CD4-positive, alpha-beta T cell treated with Interleukin-1 beta for 1 hour (primary cell): Measurements from ENCODE around the gene HMX2.

ENCODE experiments used
- DNase-seq, 2 donors: peaks; one replicate each; pipeline ENCODE4 v3.0.0-alpha.2; 2020 to 2022

HMX2 gene, protein sequence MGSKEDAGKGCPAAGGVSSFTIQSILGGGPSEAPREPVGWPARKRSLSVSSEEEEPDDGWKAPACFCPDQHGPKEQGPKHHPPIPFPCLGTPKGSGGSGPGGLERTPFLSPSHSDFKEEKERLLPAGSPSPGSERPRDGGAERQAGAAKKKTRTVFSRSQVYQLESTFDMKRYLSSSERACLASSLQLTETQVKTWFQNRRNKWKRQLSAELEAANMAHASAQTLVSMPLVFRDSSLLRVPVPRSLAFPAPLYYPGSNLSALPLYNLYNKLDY

GRCh38 chr10:123147635-123148413, at the start of gene HMX2:
Gene HMX2 (plus strand): TSS chr10:123148136. CDS start chr10:123148379, 243 bp downstream.
- no peak for DNase-seq

- no peak for DNase-seq
Observed at GRCh38 chr10:123100030-123100762, 47.7 kb upstream of the HMX2 start.

DNA sequence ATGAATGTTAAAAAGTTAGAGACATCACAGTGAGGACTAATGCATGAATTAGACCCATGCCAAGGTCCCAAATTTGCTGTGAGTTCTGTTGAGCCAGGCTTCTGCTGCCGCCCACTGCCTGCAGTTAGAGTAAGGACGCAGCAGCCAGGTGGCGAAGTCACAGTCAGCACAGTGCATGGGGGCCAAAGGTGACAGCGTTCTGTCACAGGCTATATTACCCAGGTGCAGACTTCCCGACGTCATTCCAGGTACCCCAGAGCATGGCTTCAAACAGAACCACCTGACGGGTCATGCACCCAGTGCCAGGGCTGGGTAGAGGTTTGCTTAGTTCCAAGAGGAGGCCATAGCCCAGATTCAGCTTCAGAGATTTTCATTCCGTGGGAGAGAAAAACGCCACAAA, 46.1 kb upstream of the HMX2 start:
- no peak for DNase-seq

- DNase-seq: no peak
Observed at GRCh38 chr10:123102673-123103072, 45.3 kb upstream of the HMX2 start.

DNA sequence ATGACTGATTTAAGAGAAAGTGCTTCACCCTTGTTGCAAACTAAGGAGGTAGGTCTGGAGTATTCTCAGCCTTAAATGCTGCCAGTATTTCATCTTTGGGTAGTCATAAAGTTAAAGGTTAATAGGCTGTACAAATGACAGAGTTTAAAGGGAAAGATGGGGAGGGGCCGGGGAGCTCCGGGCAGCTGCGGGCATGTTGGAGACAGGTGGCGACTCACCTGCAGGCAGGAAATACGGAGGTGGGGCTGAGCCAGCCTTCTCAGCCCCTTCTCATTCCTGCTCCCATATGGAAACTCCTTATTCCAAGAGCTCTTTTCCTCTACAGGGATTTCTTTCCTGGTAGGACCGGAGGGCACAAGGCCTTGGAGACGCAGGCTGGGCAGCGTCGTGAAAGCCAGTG, 44.0 kb upstream of the HMX2 start:
- DNase-seq: no peak

- DNase-seq: no peak
Observed at GRCh38 chr10:123109466-123109865, 38.5 kb upstream of the HMX2 start.

DNA sequence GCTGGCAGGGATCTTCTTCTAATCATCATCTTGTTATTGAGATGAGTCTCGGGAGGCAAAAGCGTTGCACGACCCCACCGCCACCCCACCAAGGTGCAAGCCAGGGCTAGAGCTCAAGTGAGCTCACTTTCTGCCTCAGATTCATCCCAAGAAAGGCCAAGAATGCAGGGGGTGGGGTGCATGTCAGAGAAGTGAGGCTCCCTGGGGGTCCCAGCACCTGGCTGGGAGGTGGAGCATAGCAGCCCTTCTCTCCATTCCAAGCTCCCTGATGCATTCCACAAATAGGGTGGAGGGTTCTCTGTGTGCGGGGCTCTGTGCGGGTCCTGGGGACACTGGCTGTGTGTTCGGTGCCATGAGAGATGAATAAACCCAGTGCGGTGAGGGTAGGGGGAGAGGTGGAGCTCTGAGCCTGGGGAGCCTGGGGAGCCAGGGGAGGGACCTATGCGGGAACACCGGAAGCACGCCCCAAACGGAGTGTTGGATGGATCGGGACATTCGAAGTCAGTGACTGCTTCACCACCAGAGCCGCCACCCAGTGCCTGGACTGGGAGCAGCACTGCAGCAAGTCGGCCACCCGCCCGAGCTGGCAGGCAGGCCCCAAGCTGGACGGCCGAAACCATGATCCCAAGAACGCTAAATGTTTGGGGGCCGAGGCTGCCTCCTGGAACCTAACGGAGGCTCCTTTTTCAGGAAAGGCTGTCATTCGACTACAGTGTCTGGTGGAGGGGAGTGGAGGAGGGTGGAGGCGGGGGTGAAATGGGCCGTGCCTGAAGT, 30.1 kb upstream of the HMX2 start:
- DNase-seq: no peak

DNA sequence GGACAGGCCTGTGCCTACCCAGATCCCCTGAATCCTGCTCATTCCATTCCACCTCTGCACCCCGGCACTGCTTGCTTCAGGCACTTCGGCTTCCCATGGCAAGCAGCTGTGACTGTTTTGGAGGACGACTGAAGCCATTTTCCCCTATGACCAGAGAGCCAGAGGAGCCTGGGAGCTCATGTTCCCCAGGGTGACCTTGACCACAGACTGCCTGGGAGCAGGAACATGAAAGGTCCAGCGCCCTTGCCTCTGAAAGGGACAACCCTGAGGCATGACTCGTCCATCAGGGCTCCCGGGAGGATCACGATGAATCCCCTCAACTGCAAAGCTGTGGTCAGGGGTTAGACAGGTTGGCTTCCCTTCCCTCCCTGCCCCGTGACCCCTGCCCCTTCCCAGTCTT, 28.9 kb upstream of the HMX2 start:
- no peak for DNase-seq

GRCh38 chr10:123126246-123126645, 21.7 kb upstream of the HMX2 start:
- DNase-seq: no peak

GRCh38 chr10:123129618-123130271, 18.2 kb upstream of the HMX2 start:
- no peak for DNase-seq

- DNase-seq: peak; percentile 78 to 85
Observed at GRCh38 chr10:123132576-123133477, 15.1 kb upstream of the HMX2 start.

DNA sequence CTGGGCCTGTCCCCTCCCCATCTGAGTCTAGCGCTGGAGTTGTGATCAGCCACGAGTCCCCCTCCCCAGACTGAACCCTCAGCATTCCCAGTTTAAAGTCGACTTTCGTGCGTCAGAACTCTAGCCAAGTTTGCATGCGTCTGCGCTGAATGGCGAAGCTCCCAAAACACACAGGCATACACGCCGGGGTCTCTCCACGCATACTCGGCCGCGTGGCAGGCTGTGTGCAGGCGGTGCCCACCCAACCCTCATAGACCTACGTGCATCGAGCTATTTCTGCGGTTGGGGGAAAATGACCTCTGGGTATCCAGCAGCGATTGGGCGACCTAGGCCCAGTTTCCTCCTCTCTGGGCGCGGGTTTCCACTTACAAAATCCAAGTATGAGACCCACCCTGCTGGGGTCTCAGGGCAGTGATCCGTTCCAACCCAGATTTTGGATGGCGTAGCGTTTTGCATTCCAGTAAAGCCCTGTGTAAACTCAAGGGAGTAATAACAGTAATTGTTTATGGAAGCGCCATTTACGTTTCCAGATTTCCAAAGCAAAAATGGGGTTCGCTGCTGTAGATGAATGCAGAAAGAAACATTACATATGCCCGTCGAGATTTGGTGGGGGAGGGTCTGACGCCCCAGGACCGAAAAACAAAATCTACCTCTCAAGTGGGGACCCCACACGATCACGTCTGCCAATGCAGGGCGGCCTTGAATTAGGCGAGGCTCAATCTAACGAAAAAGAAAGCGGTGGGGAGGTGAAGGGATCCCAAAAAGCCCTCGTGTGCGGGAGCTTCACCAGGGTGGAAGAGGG, 14.2 kb upstream of the HMX2 start:
- no peak for DNase-seq

DNA sequence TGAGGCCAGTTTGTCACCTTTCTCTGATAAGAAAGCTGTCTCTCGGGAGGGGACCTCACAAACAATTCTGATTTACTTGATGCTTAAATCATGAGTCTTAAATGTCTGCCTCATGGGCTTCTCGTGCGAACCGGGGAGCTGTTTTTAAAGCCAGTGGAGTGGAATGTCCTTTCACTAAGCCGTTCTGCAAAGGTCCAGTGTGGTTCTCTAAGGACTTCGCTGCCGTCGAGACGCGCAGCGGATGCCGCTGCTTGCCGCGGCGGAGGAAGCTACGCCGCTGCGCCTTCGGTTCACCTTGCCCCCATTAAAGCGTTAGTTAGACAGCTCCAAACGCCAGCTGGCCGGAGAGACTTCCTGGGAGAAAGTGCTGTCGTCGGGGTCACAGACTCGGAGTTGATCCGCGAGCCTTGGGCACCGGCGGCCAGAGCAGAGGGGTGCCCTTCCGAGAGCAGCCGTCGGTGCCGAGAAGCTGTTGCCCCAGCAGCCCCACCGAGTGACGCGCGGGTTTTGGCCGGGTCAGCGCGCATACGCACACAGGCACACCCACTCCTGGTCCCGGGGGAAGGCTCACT, 13.5 kb upstream of the HMX2 start:
- no peak for DNase-seq

DNA sequence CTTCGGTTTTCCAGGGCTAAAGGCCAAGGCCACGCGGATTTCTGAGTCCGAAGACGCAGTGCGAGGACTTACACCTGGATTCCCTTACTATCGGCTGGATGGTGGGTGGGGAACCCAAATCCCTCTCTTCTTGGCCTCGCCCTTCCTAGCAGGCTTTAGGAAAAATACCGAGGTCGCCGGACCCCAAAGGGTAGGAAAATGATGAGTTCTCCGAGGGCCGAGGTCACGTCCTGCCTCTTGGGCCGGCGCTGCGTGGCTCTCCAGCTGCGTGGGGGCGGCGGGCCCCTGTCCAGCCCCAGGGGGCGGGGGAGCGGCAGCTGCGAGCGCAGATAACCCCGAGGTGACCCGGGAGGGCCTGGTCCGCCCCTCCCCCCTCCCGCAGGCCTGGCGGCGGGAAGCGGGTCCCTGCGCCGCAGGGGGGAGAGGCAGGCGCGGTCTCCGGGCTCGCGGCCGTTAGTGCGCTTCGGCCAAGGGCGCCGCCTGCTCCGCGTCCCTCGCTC, 13.0 kb upstream of the HMX2 start:
- DNase-seq: no peak

- DNase-seq: peak; percentile 23 to 34
Observed at GRCh38 chr10:123135415-123136141, 12.4 kb upstream of the HMX2 start, which contains the start of gene HMX3. Gene HMX3 (plus strand): TSS chr10:123135970. CDS start chr10:123136051, 81 bp downstream.

GRCh38 chr10:123136221-123136805, 11.6 kb upstream of the HMX2 start:
- DNase-seq: no peak

- DNase-seq: no peak
Observed at GRCh38 chr10:123136806-123137642, 10.9 kb upstream of the HMX2 start.

DNA sequence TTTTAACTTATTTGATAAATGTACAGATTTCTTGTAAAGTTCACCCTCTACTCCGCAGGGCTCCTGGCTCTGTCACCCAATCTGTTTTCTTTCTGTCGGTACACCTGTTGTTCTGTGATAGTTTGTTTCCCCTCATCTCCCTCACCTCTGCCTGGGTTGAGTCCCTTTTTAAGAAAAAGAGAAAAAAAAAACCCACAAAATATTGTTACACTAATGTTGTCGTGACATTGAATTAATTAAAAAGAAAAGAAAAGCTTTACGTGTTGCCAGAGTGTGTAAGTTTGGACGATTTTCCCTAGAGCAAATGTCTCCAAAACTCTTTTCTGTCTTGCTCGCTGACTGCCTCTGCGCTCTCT, 8.8 kb upstream of the HMX2 start:
- no peak for DNase-seq
